Sigmoid colon (tissue), 7 donors: Measurements from ENCODE around the gene COL4A2. TPM values are rescaled to one million over a fixed set of nuclear protein-coding genes. Genes with fewer than 3 reads are reported as not detected.

ENCODE experiments used
- DNase-seq: peaks from one replicate; pipeline ENCODE4 v3.0.0-alpha.2; 2019
- H3K27ac ChIP-seq, 4 donors: fragments of 200-600 bp; sonication (generic); one replicate each; pipeline ENCODE4 v1.5.1; 2016 to 2019; ENCODE audit warnings: mild to moderate bottlenecking in 1 of 4
- H3K27me3 ChIP-seq, 3 donors: fragments of 200-600 bp; sonication (generic); one replicate each; pipeline ENCODE4 v1.5.1; 2019; ENCODE audit warnings: mild to moderate bottlenecking in 1 of 3
- H3K36me3 ChIP-seq, 4 donors: fragments of 200-600 bp; sonication (generic); one replicate each; pipeline ENCODE4 v1.5.1; 2016 to 2019
- H3K4me1 ChIP-seq, 4 donors: fragments of 200-600 bp; sonication (generic); one replicate each; pipeline ENCODE4 v1.5.1; 2017 to 2019
- H3K4me3 ChIP-seq, 4 donors: fragments of 200-600 bp; sonication (generic); one replicate each; pipeline ENCODE4 v1.5.1; 2017 to 2019; ENCODE audit warnings: mild to moderate bottlenecking in 2 of 4, moderate library complexity in 1 of 4
- H3K9me3 ChIP-seq, 4 donors: fragments of 200-600 bp in 3 of 4; sonication (generic) in 3 of 4; one replicate each; pipeline versions ENCODE4 v1.5.1 to v1.6.1; 2013 to 2019
- EP300 ChIP-seq, 4 donors: sonication (generic); formaldehyde crosslinking; IDR thresholded peaks; one replicate each; pipeline ENCODE4 v1.6.1; 2017; ENCODE audit warnings: antibody characterized with exemption in 4 of 4
- POLR2A ChIP-seq, 2 donors: fragments of 450-650 bp; IDR thresholded peaks; one replicate each; pipeline ENCODE4 v1.6.1; 2016; ENCODE audit warnings: antibody characterized with exemption in 2 of 2, mild to moderate bottlenecking in 2 of 2, moderate library complexity in 2 of 2
- POLR2AphosphoS5 ChIP-seq, 4 donors: sonication (generic); formaldehyde crosslinking; IDR thresholded peaks; one replicate each; pipeline ENCODE4 v1.6.1; 2017; ENCODE audit warnings: antibody characterized with exemption in 4 of 4
- WGBS, 2 donors: extraction: QIAGEN DNeasy Blood & Tissue Kit; methylation state at CpG; one replicate each; pipeline ENCODE4 v1.1.7; 2013; 5-methylcytosine and 5-hydroxymethylcytosine counted together
- intact Hi-C: fragments of 100-400 bp; cut with DNase I; formaldehyde crosslinking; loops from one replicate; pipeline ENCODE4 v1.15.1; 2023
- polyA plus RNA-seq, 3 donors: library from polyadenylated mRNA; stranded (reverse); fragments of 200-250 nt; gene quantifications; one replicate each; pipeline ENCODE4 v1.2.3, GENCODE V29; 2013
- total RNA-seq, 4 donors: library from RNA; depleted of rRNA; stranded (reverse); fragments of >200 nt; gene quantifications; one replicate each; pipeline ENCODE4 v1.1.0, GENCODE V29; 2016
- TF ChIP-seq, protein P1 (sequence below), 4 experiments: fragments of 450-650 bp in 3 of 4; fragments of 200-600 bp in 1 of 4; IDR thresholded peaks; one replicate each; pipeline ENCODE4 v1.5.1; 2016 to 2019; ENCODE audit warnings: antibody characterized with exemption in 4 of 4, mild to moderate bottlenecking in 3 of 4, moderate library complexity in 2 of 4
- donor health status: healthy with polysubstance abuse.
- donor health status: Bipolar disorder and iron deficiency.
- donor health status: healthy.

The COL4A2 gene
- total and polyA plus RNA-seq, 7 donors = 24.0 to 1,039 (median 306) TPM

- H3K36me3 ChIP-seq = peaks cover 0 to 16% (median 6%) of the 10 kb centered on the region in 4 donors
- H3K4me1 ChIP-seq = peaks cover 0 to 75% (median 68%) of the 10 kb centered on the region in 4 donors
- no peaks in the 10 kb centered on the region for H3K9me3 ChIP-seq
- 16 to 54% methylated on average over 6 of the region's 6 CpGs for WGBS, 2 donors
- H3K4me3 ChIP-seq = no peak overlapping the region
- TF ChIP-seq, protein P1, sequence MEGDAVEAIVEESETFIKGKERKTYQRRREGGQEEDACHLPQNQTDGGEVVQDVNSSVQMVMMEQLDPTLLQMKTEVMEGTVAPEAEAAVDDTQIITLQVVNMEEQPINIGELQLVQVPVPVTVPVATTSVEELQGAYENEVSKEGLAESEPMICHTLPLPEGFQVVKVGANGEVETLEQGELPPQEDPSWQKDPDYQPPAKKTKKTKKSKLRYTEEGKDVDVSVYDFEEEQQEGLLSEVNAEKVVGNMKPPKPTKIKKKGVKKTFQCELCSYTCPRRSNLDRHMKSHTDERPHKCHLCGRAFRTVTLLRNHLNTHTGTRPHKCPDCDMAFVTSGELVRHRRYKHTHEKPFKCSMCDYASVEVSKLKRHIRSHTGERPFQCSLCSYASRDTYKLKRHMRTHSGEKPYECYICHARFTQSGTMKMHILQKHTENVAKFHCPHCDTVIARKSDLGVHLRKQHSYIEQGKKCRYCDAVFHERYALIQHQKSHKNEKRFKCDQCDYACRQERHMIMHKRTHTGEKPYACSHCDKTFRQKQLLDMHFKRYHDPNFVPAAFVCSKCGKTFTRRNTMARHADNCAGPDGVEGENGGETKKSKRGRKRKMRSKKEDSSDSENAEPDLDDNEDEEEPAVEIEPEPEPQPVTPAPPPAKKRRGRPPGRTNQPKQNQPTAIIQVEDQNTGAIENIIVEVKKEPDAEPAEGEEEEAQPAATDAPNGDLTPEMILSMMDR (IDR thresholded peaks at IDR 0.05) = no peak
- TF ChIP-seq EP300 (IDR thresholded peaks at IDR 0.05) (peak in 1 of 4 donors; percentile 66), POLR2AphosphoS5 (IDR thresholded peaks at IDR 0.05) (peak in 2 of 4 donors; percentile 22 to 61), POLR2A (IDR thresholded peaks at IDR 0.05) (no peak)
- intact Hi-C loops = no loop called here
- no peaks in the 10 kb centered on the region for H3K27me3 ChIP-seq
- DNase-seq = no peak
- peak overlapping the region; percentile 88 to 100 (median 94) for H3K27ac ChIP-seq
Observed at GRCh38 chr13:110354123-110354627, 47.1 kb downstream of the COL4A2 start.

GRCh38 chr13:110354715-110355473 lies 47.8 kb downstream of the COL4A2 start:
- Histone ChIP-seq H3K4me1 (peaks cover 0 to 77% (median 71%) of the 10 kb centered on the region in 4 donors), H3K4me3 (no peak overlapping the region), H3K27me3 (no peaks in the 10 kb centered on the region), H3K9me3 (no peaks in the 10 kb centered on the region), H3K36me3 (peaks cover 0 to 16% (median 6%) of the 10 kb centered on the region in 4 donors), H3K27ac (peak overlapping the region; percentile 88 to 100 (median 94))
- 22 to 71% methylated on average over 5 of the region's 5 CpGs for WGBS, 2 donors
- no peak for TF ChIP-seq POLR2AphosphoS5 (IDR thresholded peaks at IDR 0.05)
- TF ChIP-seq, protein P1 (IDR thresholded peaks at IDR 0.05) = no peak
- TF ChIP-seq EP300 (IDR thresholded peaks at IDR 0.05) = no peak
- no peak for TF ChIP-seq POLR2A (IDR thresholded peaks at IDR 0.05)
- DNase-seq = no peak
- intact Hi-C loops = no loop called here

DNA sequence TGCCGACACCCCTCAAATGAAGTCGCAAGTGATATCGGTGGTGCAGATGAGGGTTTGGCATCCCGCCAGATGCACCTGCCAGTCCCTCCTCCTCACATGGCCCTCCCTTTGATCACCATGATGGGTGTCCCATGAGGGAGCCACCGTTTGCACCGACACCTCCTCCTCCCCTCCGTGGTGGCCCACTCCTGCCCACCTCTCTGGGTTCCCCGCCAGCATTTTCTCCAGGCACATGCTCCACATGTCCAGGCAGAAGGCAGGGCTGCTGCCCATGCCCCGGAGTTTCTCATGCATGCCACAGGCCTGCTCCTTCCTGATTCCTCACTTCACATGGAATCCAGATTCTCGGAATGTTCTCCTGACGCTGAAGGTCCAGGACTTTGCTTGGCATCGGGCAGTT lies 49.3 kb downstream of the COL4A2 start:
- H3K27ac ChIP-seq = peak overlapping the region; percentile 70 to 100 (median 86)
- H3K4me1 ChIP-seq = peaks cover 0 to 77% (median 71%) of the 10 kb centered on the region in 4 donors
- DNase-seq = no peak
- H3K36me3 ChIP-seq = peaks cover 0 to 16% (median 6%) of the 10 kb centered on the region in 4 donors
- H3K27me3 ChIP-seq = no peaks in the 10 kb centered on the region
- WGBS, 2 donors = 71 to 82% methylated on average over 12 of the region's 12 CpGs
- no peak overlapping the region for H3K4me3 ChIP-seq
- TF ChIP-seq POLR2AphosphoS5 (IDR thresholded peaks at IDR 0.05) (peak in 2 of 4 donors; percentile 12 to 32), EP300 (IDR thresholded peaks at IDR 0.05) (no peak), POLR2A (IDR thresholded peaks at IDR 0.05) (no peak)
- TF ChIP-seq, protein P1 (IDR thresholded peaks at IDR 0.05) = no peak
- intact Hi-C loops = no loop called here
- H3K9me3 ChIP-seq = no peaks in the 10 kb centered on the region

- H3K9me3 ChIP-seq = no peaks in the 10 kb centered on the region
- H3K27me3 ChIP-seq = no peaks in the 10 kb centered on the region
- peaks cover 0 to 16% (median 6%) of the 10 kb centered on the region in 4 donors for H3K36me3 ChIP-seq
- no peak overlapping the region for H3K4me3 ChIP-seq
- no peak for TF ChIP-seq POLR2A (IDR thresholded peaks at IDR 0.05)
- no peak for TF ChIP-seq POLR2AphosphoS5 (IDR thresholded peaks at IDR 0.05)
- no peak for TF ChIP-seq EP300 (IDR thresholded peaks at IDR 0.05)
- TF ChIP-seq, protein P1 (IDR thresholded peaks at IDR 0.05) = no peak
- peak overlapping the region; percentile 70 to 100 (median 90) for H3K27ac ChIP-seq
- peaks cover 0 to 77% (median 72%) of the 10 kb centered on the region in 4 donors for H3K4me1 ChIP-seq
- 97 to 98% methylated on average over 4 of the region's 4 CpGs for WGBS, 2 donors
- DNase-seq = no peak
- intact Hi-C loops = no loop called here
Observed at GRCh38 chr13:110358381-110358780, 51.3 kb downstream of the COL4A2 start.
